Activated CD8-positive, alpha-beta memory T cell treated with anti-CD3 and anti-CD28 coated beads for 24 hours (primary cell): ENCODE data around the gene C21orf58.
A peak's percentile ranks its signal among the peaks of the same experiment; 100 is the strongest.
"Not testable (repeated sequence)": the region's sequence is repeated elsewhere in the genome, so short reads cannot be mapped to it uniquely, and the experiment has no call there.

Source experiments
- DNase-seq: peaks from one replicate; pipeline ENCODE4 v3.0.0-alpha.2; 2020

C21orf58 gene

GRCh38 chr21:46323227-46323709, 402 bp downstream of the C21orf58 start:
- no peak for DNase-seq

DNA sequence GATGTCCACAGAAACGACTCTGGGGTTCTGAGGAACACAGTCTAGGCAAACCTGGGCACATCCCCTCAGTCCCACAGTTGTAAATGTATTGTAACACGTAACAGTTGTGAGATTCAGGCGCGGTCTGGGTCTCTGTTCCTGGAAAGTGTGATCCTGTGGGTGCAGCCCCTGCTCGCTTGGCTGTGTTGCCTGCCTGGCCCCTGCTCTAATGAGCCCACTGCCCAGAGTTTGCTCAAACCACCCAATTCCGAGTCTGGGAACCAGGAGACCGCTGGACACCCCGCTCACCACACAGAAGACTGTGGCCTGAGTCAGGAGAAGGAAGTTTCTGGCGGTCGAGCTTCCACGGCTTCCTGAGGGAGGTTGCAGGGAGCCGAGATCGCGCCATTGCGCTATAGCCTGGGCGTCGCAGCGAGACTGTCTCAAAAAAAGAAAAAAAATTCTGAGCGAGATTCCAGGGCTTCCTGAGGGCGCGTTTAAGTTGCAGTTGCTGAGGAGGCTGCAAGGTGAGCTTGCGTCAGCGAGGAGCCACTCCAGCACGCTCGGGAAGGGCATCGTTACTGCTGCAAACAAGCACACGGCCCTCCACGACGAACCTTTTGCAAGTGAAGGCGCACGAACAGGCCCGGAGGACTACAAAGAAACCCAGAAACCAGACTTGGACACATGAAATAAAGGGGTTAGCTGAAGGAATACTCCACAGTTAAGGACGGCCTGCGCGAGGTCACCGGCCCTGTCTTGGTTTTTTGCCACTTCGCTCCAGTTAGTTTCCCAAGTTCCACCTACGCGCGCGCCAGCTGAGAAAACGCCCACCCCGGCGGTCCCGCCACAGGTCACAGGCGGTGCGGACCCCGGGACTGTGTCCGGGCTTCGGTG, 1.1 kb downstream of the C21orf58 start:
- DNase-seq, result peak; percentile 68

GRCh38 chr21:46320331-46320801, 3.3 kb downstream of the C21orf58 start:
- no peak for DNase-seq

DNA sequence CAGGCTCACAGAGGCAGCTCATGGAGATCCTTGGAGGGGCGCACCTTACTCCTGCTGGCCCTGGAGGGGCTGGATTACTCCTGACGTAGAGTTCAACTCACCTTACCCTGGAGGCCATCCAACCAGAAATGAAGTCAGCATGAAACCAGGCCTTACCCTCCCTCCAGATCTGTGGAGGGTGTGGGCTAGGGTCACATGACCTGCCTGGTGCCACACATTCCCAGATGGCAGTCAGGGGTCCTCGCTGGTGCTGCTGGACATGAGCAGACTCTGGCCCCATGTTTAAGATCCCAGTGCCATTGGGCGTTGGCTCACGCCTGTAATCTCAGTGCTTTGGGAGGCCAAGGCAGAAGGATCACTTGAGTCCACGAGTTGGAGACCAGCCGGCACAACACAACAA, 4.5 kb downstream of the C21orf58 start:
- no peak for DNase-seq

- no peak for DNase-seq
Measured at GRCh38 chr21:46318464-46318845, 5.2 kb downstream of the C21orf58 start.

DNA sequence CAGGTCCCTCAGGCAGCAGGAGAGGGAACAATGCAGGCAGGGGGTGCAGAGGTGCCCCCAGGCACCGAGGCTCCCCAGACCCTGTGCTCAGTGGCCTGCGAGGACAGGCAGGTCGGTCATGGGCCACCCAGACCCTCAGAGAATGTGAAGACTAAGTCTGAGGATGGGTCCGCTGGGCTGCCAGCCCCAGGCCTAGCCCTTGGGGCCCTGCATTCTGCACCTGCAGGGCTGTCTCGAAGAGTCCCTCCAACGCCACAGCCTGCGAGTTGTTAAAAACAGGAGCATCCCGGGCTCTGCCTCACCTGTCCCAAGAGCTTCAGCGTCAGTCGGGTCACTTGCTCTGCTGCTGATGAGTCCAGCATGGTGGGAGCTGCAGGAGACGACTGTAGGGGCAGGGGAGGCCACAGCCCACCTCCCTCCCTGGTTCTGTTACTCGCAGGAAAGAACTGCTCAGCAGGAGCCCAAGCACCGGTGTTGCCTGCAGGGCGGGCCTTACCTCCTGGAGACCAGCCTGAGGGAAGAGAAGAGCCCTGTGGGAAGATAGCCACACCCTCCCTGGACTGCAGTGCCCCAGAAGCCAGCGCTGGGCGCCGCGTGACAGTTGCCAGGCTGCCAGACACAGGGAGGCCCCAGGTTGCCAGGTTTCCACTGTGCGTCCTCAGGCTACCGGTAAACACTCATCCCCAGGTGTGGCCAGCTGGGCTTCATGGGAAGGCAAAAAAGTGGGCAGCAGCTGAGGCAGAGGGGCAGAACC, 5.8 kb downstream of the C21orf58 start:
- DNase-seq, result no peak

DNA sequence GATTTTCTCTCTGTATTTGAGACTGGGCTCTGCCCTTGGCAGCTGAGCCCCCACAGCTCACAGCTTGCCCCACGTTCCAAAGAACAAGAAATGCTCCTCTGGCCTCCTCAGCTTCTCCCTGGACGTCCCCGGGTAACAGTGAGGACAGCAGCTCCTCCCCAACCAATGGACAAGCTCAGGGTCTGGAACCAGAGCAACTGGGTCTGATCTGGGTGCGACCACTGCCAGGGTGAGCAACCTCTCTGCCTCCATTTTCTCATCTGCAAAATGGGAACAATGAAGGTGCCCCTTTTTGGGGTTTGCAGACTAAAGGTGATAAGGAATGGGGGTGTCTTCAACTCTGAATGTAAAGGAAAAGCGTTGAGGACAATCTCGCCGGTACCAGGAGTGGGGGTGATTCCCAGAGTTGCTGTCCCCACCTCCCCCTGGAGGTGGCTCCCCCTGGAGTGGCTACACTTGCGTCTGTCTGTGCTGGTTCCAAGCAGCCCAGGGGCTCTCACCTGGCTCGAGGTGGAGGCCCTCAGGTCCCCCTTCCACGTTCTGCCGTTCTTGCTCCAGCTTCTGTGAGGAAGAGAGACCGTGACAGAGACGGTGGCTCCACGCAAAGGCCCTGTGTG, 6.9 kb downstream of the C21orf58 start:
- no peak for DNase-seq

DNA sequence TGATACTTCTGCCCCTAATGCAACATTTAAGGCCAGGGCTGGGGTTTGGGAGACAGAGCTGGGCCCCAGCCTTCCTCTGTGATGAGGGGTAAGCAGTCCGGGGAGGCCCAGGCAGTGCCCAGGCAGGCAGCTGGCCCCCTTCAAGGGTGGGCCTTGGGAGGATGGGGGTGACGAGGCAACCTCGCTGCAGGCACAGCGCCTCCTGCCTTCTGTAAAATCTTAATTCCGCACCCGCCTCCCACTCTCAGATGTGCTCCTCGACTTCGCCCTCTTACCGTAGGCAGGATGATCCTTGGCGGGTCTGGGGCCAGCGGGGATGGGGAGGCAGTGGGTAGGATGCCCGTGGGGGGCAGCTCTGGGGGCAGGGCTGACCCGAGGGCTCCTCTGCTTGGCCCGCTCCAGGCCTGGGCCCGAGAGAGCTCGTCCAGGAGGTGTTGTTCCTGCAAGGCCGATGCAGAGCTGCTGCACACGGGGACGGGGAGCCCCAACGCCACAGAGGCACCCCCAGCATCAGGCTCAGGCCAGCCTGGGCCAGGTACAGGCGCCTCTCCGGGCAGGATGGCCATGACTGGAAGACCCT, 9.1 kb downstream of the C21orf58 start:
- no peak for DNase-seq

DNA sequence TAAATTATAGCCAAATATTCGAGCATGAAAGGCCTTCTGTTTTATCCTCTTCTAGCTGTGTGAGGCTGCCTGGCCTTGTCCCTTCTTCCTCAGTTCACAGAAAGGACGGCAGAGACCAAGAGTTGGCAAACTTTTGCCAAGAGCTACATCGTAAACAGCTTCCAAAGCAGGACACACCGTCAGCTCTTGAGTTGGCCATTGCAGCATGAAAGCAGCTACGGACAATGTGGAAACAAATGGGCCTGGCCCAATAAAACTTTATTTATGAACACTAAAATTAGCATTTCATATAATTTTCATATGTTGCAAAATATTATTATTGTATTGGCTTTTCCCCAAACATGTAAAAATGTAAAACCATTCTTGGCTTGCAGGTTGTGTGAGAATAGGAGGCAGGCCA, 10.7 kb downstream of the C21orf58 start:
- DNase-seq, result no peak

DNA sequence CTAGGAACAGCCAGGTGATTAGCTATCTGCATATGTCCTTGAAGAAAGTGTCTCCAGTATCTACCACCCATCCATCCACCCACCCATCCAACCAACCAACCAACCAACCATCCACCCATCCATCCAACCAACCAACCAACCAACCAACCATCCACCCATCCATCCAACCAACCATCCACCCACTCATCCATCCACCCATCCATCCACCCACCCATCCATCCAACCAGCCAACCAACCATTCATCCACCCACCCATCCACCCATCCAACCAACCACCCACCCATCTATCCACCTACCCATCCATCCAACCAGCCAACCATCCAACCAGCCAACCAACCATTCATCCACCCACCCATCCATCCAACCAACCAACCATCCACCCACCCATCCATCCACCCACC, 12.1 kb downstream of the C21orf58 start:
- no peak for DNase-seq

DNA sequence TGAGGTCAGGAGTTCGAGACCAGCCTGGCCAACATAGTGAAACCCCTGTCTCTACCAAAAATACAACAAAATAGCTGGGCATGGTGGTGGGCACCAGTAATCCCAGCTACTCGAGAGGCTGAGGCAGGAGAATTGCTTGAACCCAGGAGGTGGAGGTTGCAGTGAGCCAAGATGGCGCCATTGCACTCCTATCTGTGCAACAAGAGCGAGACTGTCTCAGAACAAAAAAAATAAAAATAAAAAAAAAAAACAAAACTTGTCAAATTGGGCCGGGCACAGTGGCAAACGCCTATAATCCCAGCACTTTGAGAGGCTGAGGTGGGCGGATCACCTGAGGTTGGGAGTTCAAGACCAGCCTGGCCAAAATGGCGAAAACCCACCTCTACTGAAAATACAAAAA, 13.4 kb downstream of the C21orf58 start:
- DNase-seq, result not testable (repeated sequence)

DNA sequence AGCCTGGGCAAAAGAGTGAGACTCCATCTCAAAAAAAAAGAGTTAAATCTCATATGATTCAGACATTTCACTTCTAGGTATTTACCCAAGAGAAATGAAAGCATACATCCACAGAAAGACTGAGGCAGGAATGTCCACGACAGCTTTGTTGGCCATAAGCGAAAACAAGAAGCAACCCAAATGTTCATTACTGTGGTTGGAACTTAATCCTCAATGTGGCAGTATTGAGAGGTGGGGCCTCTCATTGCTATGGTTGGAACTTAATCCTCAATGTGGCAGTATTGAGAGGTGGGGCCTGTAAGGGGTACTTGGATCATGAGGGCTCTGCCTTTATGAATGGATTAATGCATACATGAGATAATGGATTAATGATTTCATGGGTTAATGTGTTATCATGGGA, 15.2 kb downstream of the C21orf58 start:
- DNase-seq, result no peak

- no peak for DNase-seq
Measured at GRCh38 chr21:46307625-46308024, 16.0 kb downstream of the C21orf58 start.

DNA sequence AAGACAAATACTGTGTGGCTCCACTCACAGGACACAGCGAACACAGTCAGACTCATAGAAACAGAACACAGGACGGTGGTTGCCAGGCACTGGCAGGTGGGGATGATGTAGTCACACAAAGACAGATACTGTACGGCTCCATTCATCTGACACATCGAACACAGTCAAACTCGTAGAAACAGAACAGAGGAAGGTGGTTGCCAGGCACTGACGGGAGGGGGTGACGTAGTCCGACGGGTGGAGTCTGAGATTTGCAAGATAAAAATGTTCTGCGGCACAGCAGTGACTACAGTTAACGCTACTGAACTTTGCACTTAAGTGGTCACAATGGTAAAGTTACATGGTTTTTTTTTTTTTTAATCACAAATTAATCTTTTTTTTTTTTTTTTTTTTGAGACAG, 18.7 kb downstream of the C21orf58 start:
- DNase-seq, result no peak

DNA sequence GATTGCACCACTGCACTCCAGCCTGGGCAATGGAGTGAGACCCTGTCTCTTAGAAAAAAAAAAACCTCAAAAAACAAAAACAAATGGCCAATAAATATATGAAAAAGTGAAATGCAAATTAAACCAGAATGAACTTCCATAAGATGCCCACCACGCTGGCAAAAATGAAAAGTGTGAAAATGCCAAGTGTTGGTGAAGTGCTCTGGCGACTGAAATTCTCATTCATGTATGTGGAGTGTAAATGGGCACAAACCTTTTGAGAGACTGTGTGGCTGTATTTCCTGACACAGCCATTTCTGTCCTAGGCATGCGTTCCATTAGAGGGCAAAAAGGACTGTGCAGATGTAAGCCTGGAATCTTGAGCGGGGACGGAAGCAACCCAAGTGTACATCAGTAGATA, 19.2 kb downstream of the C21orf58 start:
- no peak for DNase-seq

DNA sequence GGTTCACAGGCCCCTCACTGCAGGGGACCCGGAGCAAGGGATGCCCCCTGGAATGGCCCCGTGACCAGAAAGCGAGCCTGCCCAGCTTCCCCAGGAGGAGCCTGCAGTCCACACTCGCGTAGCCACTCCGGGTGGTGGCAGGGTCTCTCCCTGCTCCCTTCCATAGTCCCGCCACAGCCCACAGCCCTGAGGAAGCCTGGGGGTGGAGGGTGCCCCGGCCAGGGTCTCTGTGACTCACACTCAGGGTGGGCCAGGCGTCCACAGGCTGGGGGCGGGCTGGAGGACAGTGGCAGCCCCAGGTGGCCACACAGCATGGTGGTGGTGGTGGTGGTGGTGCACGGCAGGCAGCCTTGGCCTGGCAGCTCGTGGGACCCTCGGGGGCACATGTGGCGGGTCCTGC, 21.9 kb downstream of the C21orf58 start:
- DNase-seq, result no peak

DNA sequence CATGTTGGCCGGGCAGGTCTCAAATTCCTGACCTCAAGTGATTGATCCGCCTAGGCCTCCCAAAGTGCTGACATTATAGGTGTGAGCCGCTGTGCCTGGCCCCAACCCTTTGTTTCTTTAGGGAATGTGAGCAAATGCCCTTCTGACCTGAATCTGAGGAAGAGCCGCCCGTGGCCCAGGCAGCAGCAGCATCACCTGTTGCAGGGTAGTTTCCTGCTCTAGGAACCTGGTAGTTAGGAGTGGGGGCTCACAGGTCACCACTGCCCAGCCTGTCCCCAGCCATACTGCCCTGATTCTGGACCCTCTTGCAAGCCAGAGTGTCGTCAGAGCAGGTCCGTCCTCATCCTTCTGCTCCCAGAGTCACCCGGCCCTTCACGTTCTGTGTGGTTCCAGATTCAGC, 24.5 kb downstream of the C21orf58 start:
- DNase-seq, result no peak

GRCh38 chr21:46297338-46298271, 26.1 kb downstream of the C21orf58 start:
- DNase-seq, result peak; percentile 70

DNA sequence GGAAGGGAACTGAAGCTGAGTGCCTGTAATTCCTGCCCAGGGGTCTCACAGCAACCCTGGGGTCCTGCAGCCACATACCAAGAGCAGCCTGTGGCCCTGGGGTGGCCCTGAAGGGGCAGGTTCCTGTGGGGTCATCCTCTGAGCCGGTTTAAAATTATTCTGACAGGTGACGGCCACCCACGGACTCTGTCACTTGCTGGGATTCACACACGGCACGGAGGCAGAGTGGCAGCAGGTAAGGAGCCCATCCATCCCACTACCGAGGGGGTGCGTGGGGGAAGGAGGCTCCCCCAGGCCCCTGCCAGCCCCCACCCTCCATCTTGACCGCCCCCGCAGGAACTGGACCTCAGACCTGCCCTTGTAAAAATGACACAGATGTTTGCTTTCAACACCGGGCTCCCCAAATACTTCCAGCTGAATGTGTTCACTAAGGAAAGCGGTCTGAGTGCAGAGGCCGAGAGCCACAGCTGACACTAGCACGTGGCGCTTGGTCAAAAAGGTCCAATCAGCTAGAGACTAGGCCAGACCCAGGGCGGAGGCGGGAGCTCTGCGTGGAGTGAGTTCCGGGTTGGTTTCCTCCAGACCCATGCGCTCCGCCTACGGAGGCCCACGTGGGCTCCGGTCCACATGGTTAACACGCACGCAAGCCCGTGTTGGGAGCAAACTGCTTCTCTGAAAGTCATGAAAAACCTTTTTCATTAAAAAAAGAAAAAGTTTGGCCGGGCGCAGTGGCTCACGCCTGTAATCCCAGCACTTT, 27.5 kb downstream of the C21orf58 start:
- DNase-seq, result peak; percentile 79

DNA sequence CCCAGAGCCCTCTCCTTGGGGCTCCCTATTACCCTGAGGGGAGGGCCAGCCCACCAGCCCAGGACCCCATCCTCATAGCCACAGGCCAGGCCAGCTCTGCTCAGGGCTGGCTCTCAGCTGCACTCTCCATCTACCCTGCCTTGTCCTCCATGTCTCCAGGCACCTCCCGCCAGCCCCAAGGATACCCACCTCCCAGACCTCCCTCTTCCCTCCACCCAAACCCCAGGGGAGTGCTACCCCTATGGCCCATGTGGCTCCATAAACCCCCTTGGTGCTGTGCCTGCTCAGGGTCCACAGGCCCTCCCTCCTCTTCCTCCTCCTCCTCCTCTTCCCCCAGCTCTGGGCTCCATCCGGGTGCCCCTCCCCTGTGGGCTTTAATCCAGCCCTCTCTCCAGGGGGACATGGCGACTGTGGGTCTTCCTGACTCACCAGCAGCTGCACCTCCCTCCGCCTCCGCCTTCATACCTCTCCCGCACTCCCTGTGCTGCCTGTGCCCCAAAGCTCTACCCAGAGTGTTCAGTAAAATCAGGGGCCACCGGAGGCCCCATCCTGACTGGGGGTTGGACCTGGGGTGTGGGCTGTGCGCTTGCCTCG, 28.4 kb downstream of the C21orf58 start:
- DNase-seq, result no peak

GRCh38 chr21:46294647-46295176, 29.0 kb downstream of the C21orf58 start:
- no peak for DNase-seq
